Uterus (tissue), 2 donors: Measurements from ENCODE around the gene ZCWPW1.

Experiments
- POLR2A ChIP-seq, 2 donors: fragments of 450-650 bp; IDR thresholded peaks; one replicate each; pipeline ENCODE4 v1.6.1; 2016; ENCODE audit warnings: antibody characterized with exemption in 2 of 2, mild to moderate bottlenecking in 1 of 2, moderate library complexity in 1 of 2
- TF ChIP-seq, protein P1 (sequence below), 4 experiments: fragments of 200-600 bp in 2 of 4; fragments of 450-650 bp in 2 of 4; sonication (generic) in 2 of 4; IDR thresholded peaks; one replicate each; pipeline ENCODE4 v1.5.1; 2016 to 2019; ENCODE audit warnings: antibody characterized with exemption in 4 of 4, mild to moderate bottlenecking in 2 of 4, moderate library complexity in 1 of 4

DNA sequence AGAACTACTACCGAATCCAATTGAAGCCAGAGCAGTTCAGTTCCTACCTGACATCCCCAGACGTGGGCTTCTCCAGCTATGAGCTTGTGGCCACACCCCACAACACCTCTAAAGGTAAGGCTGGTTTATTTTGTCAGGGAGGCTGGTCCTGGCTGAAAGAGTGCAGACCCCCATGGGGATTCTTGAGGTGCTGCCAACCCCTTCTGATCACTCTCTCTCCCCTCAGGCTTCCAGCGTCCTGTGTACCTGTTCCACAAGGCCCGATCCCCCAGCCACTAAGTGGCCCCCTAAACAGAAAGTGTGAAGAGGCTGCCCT, 4.7 kb upstream of the ZCWPW1 start:
- TF ChIP-seq POLR2A (IDR thresholded peaks at IDR 0.05) = no peak
- TF ChIP-seq, protein P1, sequence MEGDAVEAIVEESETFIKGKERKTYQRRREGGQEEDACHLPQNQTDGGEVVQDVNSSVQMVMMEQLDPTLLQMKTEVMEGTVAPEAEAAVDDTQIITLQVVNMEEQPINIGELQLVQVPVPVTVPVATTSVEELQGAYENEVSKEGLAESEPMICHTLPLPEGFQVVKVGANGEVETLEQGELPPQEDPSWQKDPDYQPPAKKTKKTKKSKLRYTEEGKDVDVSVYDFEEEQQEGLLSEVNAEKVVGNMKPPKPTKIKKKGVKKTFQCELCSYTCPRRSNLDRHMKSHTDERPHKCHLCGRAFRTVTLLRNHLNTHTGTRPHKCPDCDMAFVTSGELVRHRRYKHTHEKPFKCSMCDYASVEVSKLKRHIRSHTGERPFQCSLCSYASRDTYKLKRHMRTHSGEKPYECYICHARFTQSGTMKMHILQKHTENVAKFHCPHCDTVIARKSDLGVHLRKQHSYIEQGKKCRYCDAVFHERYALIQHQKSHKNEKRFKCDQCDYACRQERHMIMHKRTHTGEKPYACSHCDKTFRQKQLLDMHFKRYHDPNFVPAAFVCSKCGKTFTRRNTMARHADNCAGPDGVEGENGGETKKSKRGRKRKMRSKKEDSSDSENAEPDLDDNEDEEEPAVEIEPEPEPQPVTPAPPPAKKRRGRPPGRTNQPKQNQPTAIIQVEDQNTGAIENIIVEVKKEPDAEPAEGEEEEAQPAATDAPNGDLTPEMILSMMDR (IDR thresholded peaks at IDR 0.05) = no peak
